ENCODE data around the gene HK1.
A peak's percentile ranks its signal among the peaks of the same experiment; 100 is the strongest.

Gene HK1

DNA sequence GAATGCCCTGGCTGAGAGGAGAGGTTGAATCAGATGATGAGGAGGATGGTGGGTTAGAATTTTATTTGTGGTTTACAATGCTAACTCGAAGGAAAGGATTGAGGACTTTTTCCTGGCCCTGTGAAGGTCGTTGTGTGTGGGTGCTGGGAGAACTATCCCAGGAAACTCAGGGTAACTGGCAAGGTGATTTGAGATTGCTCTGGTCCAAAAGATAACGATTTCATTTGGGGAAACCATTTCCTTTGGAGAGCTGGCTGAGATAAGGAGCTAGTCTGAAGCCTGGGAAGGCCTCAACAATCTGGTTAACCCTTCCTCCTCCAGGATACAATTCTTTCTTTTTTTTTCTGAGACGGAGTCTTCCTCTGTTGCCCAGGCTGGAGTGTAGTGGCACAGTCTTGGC, 33.0 kb downstream of the HK1 start:
- H3K9ac ChIP-seq (ENCODE audit: low read depth, low read length), result no peak overlapping the region
- no peak overlapping the region for H3K27ac ChIP-seq (ENCODE audit: low read depth, low read length)
- H3K4me1 ChIP-seq (ENCODE audit: insufficient read depth, low read length), result peaks cover 10% of the 10 kb centered on the region
- WGBS, result 67% methylated on average over 4 of the region's 4 CpGs
- H3K9me3 ChIP-seq (ENCODE audit: insufficient read depth, low read depth, low read length), result 0 out of 2 replicates have a peak, but pooled peaks cover 4% of the 10 kb centered on the region
- H3K27me3 ChIP-seq (ENCODE audit: insufficient read depth, low read length), result no peaks in the 10 kb centered on the region
- H3K4me3 ChIP-seq (ENCODE audit: low read length), result no peak overlapping the region
- no peaks in the 10 kb centered on the region for H3K36me3 ChIP-seq (ENCODE audit: insufficient read depth, low read length)

DNA sequence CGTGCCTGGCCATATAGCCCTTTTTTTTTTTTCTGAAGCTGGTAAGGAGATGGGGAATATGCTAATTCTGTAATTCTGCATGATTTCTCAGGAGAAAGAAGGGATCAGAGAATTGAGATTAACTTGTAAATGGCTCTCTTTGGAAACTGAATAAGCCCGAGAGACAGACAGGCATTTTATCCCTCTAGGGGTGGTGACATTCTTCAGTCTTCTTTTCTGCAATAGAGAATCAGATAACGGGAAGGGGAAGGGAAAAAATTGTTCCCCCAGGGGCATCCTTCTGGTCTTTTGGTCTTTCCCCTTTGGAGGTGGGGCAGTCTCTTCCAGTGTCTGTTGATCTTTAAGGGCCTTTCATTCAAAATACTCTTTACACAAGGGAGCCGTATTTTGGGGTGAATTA, 34.2 kb downstream of the HK1 start:
- Histone ChIP-seq H3K27me3 (ENCODE audit: insufficient read depth, low read length) (no peaks in the 10 kb centered on the region), H3K4me1 (ENCODE audit: insufficient read depth, low read length) (peaks cover 21% of the 10 kb centered on the region), H3K4me3 (ENCODE audit: low read length) (no peak overlapping the region), H3K36me3 (ENCODE audit: insufficient read depth, low read length) (no peaks in the 10 kb centered on the region), H3K27ac (ENCODE audit: low read depth, low read length) (no peak overlapping the region), H3K9me3 (ENCODE audit: insufficient read depth, low read depth, low read length) (0 out of 2 replicates have a peak, but pooled peaks cover 4% of the 10 kb centered on the region), H3K9ac (ENCODE audit: low read depth, low read length) (no peak overlapping the region)
- 23% methylated on average over 4 of the region's 4 CpGs for WGBS

DNA sequence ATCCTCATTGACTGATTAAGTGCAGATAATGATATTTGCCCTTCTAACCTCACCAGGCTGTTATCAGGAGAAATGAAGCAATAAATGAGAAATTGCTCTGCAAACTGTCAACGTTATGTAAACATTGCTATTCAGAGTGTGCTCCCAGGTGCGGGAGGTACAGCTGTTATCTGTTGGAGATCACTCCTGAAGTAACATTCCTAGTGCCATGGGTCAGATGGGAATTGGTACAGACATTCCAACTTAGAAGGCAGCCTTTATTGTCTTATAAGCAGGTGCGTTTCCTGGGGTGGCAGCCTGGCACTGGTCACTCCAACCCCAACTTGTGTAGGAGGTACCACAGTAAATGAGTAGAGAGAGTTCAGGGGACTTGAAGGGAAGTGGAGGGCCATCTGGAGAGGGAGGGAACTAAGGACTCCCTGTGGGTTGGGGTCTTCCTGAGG, 36.8 kb downstream of the HK1 start:
- no peak overlapping the region for H3K9ac ChIP-seq (ENCODE audit: low read depth, low read length)
- H3K36me3 ChIP-seq (ENCODE audit: insufficient read depth, low read length), result no peaks in the 10 kb centered on the region
- no peaks in the 10 kb centered on the region for H3K9me3 ChIP-seq (ENCODE audit: insufficient read depth, low read depth, low read length)
- peaks cover 32% of the 10 kb centered on the region for H3K4me1 ChIP-seq (ENCODE audit: insufficient read depth, low read length)
- 94% methylated on average over 3 of the region's 3 CpGs for WGBS
- H3K27me3 ChIP-seq (ENCODE audit: insufficient read depth, low read length), result no peaks in the 10 kb centered on the region
- no peak overlapping the region for H3K4me3 ChIP-seq (ENCODE audit: low read length)
- H3K27ac ChIP-seq (ENCODE audit: low read depth, low read length), result no peak overlapping the region

DNA sequence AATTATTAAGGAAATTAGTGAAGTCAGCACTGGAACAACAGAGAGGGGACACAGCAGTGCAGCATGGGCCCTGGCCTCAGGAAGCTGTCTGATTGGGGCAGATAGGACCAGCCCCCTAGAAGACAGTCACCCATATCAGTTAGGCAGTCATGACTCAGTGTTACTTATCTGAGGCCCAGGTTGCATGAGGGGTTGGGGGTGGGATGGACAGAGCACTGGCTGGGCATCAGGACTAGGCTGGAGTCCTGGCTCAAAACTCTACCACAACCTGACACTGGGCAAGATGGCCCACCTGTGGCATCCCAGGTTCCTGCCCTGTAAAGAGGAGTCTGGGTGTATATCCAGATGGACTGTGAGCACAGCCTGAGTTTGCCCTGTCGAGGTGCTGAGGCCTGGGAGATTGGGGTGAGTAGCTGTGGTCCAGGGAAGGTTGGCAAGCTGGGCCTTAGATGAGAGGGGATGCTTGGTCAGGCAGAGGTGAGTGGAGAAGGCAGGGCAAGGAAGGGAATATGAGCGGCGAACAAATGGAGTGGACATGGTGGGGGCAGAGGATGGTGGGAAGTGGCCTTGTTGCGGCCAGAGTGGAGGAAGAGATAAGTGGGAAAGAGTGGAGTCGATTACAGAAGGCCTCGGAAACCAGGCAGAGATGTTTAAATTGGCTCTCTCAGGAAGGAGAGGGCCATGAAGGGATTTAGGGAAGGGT, 37.5 kb downstream of the HK1 start:
- H3K4me3 ChIP-seq (ENCODE audit: low read length), result no peak overlapping the region
- H3K36me3 ChIP-seq (ENCODE audit: insufficient read depth, low read length), result no peaks in the 10 kb centered on the region; the same call in 1 of the 2 replicates
- H3K9me3 ChIP-seq (ENCODE audit: insufficient read depth, low read depth, low read length), result no peaks in the 10 kb centered on the region
- peaks cover 36% of the 10 kb centered on the region for H3K4me1 ChIP-seq (ENCODE audit: insufficient read depth, low read length)
- H3K9ac ChIP-seq (ENCODE audit: low read depth, low read length), result no peak overlapping the region
- no peaks in the 10 kb centered on the region for H3K27me3 ChIP-seq (ENCODE audit: insufficient read depth, low read length)
- 93% methylated on average over 6 of the region's 6 CpGs for WGBS
- H3K27ac ChIP-seq (ENCODE audit: low read depth, low read length), result no peak overlapping the region

DNA sequence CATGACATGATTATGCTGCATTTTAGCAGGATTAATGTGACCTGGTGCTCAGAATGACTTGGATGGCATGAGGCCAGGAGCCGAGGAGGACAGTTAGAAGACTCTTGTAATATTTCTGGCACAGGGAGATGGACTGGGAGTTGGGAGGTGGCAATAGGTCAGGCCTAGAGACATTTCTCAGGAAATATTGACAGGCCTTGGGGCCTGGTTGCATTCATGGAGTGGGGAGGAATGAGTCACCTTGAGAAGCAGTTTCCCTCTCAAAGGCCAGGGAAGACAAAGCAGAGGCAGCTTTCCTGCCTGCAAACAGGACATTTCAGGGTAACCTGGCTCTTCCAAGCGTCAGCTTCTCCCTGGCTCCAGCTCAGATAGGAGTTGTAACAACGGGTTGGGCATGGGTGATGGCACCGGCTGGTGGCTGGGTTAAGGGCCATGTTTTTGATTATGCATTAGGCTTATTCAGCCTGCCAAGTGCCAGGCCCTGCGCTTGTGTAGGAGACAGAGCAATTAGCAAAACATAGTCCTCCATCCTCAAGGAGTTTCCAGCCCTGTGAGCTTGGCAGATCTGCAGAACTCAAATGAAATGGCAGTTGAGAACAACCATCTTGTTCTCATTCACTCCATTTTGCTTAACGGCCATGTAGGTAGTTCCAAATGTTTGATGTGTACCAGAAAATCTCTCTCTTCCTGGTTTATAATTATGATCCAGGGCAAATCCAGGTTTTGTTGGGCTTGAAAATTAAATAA, 38.2 kb downstream of the HK1 start:
- no peak overlapping the region for H3K9ac ChIP-seq (ENCODE audit: low read depth, low read length)
- H3K27ac ChIP-seq (ENCODE audit: low read depth, low read length), result peak overlapping the region; percentile 17; the same call in 1 of the 2 replicates
- H3K27me3 ChIP-seq (ENCODE audit: insufficient read depth, low read length), result no peaks in the 10 kb centered on the region
- no peak overlapping the region for H3K4me3 ChIP-seq (ENCODE audit: low read length)
- H3K9me3 ChIP-seq (ENCODE audit: insufficient read depth, low read depth, low read length), result no peaks in the 10 kb centered on the region
- peaks cover 2% of the 10 kb centered on the region; the same call in 1 of the 2 replicates for H3K36me3 ChIP-seq (ENCODE audit: insufficient read depth, low read length)
- WGBS, result 90% methylated on average over 6 of the region's 6 CpGs
- peaks cover 36% of the 10 kb centered on the region for H3K4me1 ChIP-seq (ENCODE audit: insufficient read depth, low read length)

DNA sequence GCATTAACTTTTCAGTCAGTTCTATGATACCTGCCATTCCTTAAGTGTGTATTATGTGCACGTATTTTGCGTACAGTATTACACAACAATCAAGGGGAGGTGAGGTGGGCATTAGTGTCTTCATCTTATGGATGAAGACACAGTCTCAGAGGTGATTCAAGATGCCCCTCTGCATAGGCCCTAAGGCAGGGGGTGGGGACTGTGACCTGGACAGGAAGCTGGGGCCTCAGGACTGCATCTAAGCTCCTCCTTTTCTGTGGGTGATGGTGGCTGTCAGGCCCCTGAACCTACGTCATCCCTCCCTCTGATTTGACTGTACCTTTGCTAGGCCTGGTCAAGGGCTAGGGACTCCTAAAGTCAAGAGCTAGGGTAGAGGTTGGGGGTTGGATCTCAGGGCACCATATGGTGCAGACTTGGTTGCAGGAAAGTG, 38.9 kb downstream of the HK1 start:
- H3K9ac ChIP-seq (ENCODE audit: low read depth, low read length), result no peak overlapping the region
- H3K27me3 ChIP-seq (ENCODE audit: insufficient read depth, low read length), result no peaks in the 10 kb centered on the region
- peaks cover 41% of the 10 kb centered on the region for H3K4me1 ChIP-seq (ENCODE audit: insufficient read depth, low read length)
- H3K9me3 ChIP-seq (ENCODE audit: insufficient read depth, low read depth, low read length), result no peaks in the 10 kb centered on the region
- H3K36me3 ChIP-seq (ENCODE audit: insufficient read depth, low read length), result peaks cover 2% of the 10 kb centered on the region; the same call in 1 of the 2 replicates
- peak overlapping the region; percentile 97; the same call in 1 of the 2 replicates for H3K4me3 ChIP-seq (ENCODE audit: low read length)
- H3K27ac ChIP-seq (ENCODE audit: low read depth, low read length), result peak overlapping the region; percentile 40; the same call in 1 of the 2 replicates
- 92% methylated on average over 2 of the region's 3 CpGs for WGBS

DNA sequence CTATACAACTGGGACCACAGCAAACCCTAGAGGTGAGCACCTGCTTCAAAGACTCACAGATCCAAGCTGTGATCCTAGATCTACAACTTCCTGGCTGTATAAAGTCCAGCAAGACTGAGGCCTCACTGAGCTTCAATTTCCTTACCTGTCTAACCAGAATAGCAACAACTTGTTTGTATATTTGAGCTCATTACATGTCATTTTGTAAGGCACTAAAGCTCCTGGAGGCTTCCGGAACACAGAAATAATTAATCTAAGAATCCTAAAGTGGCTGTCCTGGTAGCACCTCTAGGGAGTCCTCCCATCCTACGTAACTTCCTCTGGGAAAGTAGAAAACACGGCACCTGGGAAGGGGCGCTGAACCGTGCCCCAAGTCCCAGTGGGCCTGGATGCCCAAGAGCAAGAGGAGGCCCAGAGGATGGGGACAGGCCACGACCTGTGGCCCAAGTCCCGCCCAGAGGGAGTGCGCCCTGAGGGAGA, 39.4 kb downstream of the HK1 start:
- peak overlapping the region; percentile 63; the same call in 1 of the 2 replicates for H3K9ac ChIP-seq (ENCODE audit: low read depth, low read length)
- peak overlapping the region; percentile 40; the same call in 1 of the 2 replicates for H3K27ac ChIP-seq (ENCODE audit: low read depth, low read length)
- H3K27me3 ChIP-seq (ENCODE audit: insufficient read depth, low read length), result no peaks in the 10 kb centered on the region
- H3K9me3 ChIP-seq (ENCODE audit: insufficient read depth, low read depth, low read length), result no peaks in the 10 kb centered on the region
- 58% methylated on average over 8 of the region's 8 CpGs for WGBS
- peak overlapping the region; percentile 97 for H3K4me3 ChIP-seq (ENCODE audit: low read length)
- peaks cover 37% of the 10 kb centered on the region for H3K4me1 ChIP-seq (ENCODE audit: insufficient read depth, low read length)
- H3K36me3 ChIP-seq (ENCODE audit: insufficient read depth, low read length), result peaks cover 2% of the 10 kb centered on the region; the same call in 1 of the 2 replicates

DNA sequence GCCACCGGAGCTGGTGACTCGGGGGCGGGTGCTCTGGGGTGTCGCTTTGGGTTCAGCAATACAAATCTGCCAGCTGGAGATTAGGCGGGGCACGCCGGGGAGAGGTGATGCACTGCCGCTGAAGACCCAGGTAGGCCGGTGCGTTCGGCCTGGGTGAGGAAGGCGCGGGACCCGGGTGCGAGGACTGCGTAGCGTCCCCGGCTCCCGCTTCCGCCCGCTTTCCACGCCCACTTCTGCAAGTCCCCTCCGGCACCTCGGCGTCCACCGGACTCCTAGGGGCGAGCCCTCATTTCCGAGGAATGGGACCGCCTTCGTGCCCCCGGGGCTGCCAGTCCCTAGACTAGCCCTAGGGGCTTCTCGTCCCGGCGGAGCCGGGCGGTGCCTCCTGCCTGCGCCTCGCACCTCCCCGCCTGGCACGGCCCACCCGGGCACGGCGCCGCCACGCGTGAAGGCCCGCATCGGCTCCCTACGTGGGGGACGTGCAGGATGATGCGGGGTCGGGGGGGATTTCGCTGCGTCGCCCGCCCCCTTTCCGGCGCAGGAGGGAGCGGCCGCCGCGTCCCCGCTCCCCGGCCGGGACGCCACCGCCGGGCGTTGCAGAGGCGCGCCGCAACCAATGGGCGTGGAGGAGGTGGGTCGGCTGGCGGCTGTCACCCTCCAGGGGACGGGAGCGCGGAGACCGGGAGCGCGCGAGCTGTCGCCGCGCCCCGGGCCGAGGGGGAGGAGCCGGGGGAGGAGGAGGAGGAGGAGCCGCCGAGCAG, 40.0 kb downstream of the HK1 start:
- Histone ChIP-seq H3K9me3 (ENCODE audit: insufficient read depth, low read depth, low read length) (no peaks in the 10 kb centered on the region), H3K9ac (ENCODE audit: low read depth, low read length) (peak overlapping the region; percentile 72), H3K27ac (ENCODE audit: low read depth, low read length) (peak overlapping the region; percentile 72; the same call in 1 of the 2 replicates)

DNA sequence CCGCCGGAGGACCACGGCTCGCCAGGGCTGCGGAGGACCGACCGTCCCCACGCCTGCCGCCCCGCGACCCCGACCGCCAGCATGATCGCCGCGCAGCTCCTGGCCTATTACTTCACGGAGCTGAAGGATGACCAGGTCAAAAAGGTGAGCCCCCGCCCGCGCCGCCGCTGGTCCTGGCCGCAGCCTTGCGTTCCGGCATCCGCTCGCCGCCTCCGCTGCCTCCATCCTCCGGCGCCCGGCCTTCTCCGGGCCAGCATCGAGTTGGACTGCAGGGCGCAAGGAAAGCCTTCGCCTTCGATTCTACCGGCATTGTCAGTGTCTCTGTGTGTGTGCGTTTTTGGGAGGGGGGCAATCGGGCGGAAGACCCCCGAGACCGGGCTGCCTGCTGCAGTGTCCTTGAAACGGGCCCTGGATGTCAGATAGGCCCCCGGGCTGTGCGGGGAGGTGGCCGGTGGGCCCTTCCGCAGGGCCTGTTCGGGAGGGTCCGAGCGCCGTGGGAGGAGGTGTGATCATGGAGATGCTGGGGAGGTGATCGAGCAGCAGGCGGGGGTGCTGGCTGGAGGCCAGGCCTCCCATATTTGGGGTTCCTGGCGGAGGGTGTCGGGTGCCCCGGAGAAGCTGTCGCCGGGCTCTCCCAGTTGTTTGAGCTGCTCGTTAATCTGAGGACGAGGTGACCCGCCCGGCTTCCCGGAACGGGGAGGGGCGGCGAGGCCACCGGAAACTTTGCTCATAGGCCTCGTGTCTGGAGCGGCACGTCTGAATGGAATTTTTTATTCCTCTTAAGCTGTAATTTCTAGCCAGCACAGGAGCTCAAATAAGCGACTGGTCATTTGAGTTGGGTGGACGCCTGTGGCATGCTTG, 40.8 kb downstream of the HK1 start:
- Histone ChIP-seq H3K9me3 (ENCODE audit: insufficient read depth, low read depth, low read length) (no peaks in the 10 kb centered on the region), H3K27me3 (ENCODE audit: insufficient read depth, low read length) (no peaks in the 10 kb centered on the region), H3K27ac (ENCODE audit: low read depth, low read length) (peak overlapping the region; percentile 46; the same call in 1 of the 2 replicates), H3K36me3 (ENCODE audit: insufficient read depth, low read length) (peaks cover 2% of the 10 kb centered on the region; the same call in 1 of the 2 replicates), H3K4me1 (ENCODE audit: insufficient read depth, low read length) (peaks cover 36% of the 10 kb centered on the region), H3K4me3 (ENCODE audit: low read length) (peak overlapping the region; percentile 97), H3K9ac (ENCODE audit: low read depth, low read length) (peak overlapping the region; percentile 72)
- WGBS, result under 1% methylated on average over 73 of the region's 73 CpGs

More for the DNA sequence above, 40.0 kb downstream of the HK1 start:
- Histone ChIP-seq H3K4me3 (ENCODE audit: low read length) (peak overlapping the region; percentile 97), H3K4me1 (ENCODE audit: insufficient read depth, low read length) (peaks cover 31% of the 10 kb centered on the region), H3K27me3 (ENCODE audit: insufficient read depth, low read length) (no peaks in the 10 kb centered on the region), H3K36me3 (ENCODE audit: insufficient read depth, low read length) (peaks cover 2% of the 10 kb centered on the region; the same call in 1 of the 2 replicates)
- WGBS, result 2% methylated on average over 90 of the region's 90 CpGs

DNA sequence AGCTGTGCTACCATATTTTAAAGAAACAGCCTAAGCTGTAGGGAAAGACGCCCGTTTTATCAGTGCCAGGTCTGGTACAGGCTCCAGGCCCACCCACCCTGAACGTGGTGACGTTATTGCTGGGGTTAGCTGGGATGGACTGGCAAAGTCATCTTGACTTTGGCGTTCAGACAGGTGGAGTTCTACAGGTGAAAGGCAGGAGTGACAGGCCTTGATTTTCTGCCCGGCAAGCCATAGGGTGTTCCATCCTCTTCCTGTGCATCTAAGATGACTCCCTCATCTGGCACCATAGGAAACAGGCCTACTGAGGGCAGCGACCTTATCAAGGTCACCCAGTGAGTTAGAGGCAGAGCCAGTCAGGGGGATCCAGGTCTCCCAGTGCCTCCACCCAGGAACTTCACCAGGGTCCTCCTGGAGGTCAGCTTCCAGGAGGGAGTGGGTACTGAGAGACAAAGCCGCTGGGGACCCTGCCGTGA, 41.6 kb downstream of the HK1 start:
- WGBS, result 45% methylated on average over 9 of the region's 9 CpGs
- Histone ChIP-seq H3K27me3 (ENCODE audit: insufficient read depth, low read length) (no peaks in the 10 kb centered on the region), H3K4me3 (ENCODE audit: low read length) (peak overlapping the region; percentile 97), H3K9me3 (ENCODE audit: insufficient read depth, low read depth, low read length) (no peaks in the 10 kb centered on the region), H3K36me3 (ENCODE audit: insufficient read depth, low read length) (peaks cover 2% of the 10 kb centered on the region; the same call in 1 of the 2 replicates), H3K4me1 (ENCODE audit: insufficient read depth, low read length) (peaks cover 41% of the 10 kb centered on the region), H3K9ac (ENCODE audit: low read depth, low read length) (peak overlapping the region; percentile 72), H3K27ac (ENCODE audit: low read depth, low read length) (no peak overlapping the region)

All from HUES64 (cell line).